ENCODE data around the gene NFE2L1.
"Not testable (repeated sequence)": the region's sequence is repeated elsewhere in the genome, so short reads cannot be mapped to it uniquely, and the experiment has no call there.

NFE2L1 gene

DNA sequence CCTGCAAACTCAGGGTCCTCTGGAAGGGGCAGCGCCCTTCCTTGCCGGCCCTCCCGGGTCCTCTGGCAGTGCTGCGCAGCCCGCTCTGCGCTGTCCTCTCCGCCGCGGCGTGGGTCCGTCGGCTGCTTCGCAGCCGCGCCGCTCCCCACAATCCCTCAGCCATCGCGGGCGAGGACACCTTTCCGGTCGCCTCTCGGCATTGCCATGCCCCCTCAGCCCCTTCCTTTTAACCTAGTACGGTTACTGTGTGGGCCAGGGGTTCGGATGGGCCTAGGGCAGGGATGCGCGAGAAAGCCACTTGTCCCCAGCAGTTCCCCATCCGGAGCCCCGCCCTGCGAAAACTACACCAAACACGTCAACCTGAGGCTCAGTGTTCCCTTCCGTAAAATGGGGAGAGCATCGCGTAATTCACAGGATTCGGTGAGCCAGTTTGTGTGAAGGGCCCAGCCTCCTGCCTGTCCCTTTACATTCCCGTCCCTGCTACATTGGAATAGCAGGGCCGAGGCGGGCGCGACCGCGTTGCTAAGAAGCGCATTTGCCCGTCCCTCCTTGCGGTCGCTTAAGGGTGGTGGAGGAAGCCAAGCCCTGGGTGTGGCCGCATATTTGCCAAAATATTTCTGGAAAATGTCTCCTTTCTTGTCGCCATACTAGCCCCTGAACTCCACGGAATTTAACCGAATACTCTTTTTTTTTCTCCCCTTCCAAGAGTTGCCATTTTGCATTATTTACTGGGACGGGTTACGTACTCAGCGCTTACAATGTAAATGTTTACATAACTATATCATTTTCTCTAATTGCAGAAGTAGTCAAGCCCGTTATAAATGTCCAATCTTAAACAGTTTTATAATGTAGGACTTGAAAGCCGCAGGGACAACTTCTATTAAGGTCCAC, 23.8 kb upstream of the NFE2L1 start:
- DNase-seq = peak; percentile 21

DNA sequence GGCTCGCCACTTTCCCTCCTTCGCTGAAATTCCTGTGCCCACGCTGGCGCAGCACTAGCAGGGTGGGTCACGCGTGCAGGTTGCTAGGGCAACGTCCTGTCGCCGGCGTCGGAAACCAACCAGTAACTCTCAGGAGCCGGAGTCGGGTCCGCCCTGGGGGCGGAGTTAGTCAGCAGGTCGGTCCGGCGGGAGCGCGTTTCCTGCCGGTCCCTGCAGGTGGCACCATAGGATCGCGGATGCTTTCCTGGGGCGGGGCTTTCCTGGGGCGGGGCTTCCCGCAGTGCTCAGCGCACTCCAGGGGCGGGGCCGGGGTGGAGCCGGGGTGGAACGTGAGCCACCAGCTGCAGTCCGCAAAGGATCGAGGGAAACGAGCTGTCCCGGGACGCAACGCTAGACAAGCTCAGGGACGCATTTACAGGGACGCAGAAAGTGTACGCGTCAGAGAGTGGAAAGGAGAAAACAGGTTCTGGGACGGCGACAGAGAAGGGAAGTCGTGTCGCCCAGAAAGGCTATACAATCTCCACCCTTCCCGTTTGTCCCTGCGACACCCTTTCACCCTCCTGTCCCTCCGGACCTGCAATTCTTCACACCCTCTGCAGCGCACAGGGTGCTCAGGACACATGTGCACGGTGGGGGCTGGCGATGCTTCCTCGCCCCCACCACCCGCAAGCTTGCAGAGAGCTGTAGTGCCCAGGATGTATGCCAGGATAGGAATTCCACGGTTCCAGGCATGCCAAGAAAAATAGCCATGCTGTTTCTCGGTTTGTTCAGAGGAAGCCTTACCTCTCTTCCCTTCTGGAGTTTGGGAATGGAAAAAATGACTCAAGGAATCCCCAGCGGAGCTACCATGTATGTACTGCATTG, 22.9 kb upstream of the NFE2L1 start:
- DNase-seq = peak; percentile 98

DNA sequence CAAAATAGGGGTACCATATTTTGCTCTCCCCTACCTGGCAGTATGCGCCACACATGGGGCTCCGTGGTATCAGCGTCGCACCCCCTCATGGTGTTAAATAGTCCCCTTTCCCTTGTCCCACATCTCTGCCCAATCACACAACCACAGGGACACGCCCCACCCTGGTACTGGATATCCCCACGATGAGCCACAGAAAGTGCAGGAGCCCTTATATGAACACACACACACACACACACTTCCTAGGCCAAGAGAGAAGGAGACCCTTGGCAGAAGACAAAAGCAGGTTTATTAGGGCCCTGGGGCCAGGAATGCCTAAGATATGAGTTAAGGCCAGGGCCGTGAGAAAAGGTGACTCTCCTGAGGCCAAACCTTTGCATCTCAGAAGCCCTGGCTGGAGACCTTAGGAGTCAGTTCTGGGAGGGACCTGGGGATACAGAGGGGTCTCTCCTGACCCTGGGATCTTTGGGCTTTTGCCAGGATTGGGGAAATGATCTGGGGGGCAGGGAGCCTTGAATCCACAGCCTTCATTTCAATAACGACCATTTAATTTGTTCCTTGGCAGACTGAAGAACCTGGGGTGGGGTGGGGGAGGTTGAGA, 22.2 kb upstream of the NFE2L1 start:
- DNase-seq = no peak

DNA sequence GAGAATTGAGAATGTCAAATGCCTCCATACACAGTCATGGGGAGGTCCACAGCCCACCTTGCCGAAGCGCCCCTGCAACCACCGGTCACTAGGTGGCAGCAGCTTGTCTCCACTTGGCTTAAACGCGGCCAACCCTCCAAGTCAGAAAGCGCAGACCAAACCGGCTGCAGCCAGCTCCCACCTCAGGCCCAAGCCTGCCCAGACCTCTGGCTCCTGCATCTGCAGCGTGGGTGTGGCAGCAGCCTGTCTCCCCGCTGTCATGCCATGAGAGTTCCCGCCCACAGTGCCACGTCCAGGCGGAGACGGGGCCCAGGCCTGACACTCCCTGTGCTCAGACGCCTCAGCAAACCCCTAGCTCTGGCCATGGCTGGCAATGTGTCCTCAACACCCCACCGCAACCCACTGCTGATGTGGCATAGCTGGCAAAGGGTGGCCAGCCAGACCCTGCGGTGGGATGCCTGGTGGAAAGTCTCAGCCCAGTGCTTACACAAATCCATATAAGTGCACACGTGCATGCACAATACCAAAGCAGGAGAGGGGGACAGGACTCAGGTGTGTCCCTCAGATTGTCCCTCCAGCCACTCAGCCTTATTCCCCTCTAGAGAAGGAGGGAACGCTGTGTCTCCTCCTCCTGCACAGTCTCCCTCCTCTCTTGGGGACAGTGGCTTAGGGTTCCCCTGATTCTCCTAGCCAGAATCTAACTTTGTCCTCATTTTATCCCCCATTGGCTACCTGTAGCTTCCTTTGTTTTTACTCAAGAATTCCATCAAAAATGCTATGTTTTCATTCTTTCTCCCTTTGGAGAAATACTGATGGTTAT, 21.4 kb upstream of the NFE2L1 start:
- peak; percentile 75 for DNase-seq

DNA sequence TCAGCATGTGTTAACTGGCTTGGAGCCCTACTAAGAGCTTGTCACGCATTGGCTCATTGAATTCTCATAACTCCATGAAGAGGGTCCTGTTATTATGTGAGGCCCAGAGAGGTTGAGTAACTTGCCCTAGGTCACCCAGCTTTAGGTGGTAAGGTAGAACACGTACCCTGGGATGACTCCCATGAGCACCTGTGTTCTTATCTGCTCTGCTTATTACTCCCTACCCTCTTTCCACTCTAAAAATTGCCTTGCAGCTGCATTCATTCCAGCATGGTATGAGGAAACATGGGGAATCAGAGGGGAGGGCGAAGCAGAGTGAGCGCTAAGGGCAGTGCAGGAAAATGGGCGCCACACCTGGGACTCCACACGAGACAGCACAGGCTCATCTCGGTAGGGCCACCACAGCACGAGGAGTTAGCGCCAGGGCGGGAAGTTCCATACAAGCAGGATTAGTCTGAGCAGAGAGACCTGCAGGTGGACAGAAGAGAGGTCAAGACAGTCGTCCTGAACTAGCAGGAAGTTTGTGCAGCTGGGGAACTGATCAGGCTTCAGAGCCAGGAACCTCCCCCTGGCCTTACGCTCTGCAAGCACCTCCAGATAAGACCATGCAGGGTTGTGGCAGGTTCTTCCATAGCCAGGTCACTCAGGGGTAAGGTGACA, 20.7 kb upstream of the NFE2L1 start:
- no peak for DNase-seq

DNA sequence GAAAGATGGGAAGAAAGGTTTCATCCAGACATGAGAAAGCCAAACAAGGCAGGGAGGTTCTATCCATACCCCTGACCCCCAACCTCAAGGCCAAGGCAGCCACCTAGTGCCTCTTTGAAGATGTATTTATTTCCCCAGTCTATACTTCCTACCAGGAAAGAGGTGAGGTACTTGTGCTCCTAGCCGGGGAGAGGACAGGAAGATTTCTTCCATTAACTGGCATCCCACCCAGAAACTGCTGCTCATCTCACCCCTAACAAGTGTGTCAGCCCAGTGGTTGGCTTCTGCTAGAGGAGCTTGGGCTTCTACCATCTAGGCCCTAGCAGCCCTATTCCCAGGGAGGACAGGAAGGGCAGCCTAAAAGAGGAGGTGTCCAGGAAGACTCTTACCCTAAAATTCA, 19.4 kb upstream of the NFE2L1 start:
- no peak for DNase-seq

DNA sequence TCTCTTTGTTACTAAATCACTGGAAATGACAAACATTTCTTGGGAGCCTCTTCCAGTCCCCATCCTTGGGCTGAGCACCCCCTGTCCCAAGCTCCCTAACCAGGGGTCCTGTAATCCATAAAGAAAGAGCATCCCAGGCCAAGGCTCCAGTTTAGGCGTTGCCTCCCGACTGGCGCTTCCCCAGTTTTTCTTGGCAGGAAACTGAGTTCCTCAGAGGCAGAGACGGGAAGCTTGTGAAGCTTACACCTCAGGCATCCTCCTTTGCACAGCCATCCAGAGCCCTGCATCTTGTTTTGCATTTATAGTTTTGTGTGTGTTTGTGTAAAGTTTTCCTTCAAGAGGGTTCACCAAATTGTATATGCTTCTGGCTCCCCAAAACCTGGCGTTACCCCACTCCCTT, 17.6 kb upstream of the NFE2L1 start:
- no peak for DNase-seq

DNA sequence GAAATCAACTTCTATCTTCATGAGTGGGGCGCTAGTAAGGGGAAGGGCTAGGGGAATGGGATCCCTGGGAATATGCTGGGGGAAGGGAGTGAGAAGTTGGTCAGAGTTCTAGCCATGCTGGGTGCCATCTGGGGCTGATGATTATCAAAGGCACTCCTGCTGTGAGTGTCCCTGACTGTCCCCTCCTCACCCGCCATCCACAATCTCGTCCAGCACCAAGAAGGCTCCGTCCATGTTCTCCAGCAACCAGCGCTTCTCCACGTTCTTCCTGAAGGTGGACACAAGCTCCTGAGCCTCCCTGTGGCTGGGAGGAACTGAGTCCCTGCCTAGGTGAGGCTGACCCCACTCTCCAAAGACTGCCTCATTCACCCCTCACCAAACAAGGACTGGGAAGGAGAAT, 16.2 kb upstream of the NFE2L1 start:
- no peak for DNase-seq

DNA sequence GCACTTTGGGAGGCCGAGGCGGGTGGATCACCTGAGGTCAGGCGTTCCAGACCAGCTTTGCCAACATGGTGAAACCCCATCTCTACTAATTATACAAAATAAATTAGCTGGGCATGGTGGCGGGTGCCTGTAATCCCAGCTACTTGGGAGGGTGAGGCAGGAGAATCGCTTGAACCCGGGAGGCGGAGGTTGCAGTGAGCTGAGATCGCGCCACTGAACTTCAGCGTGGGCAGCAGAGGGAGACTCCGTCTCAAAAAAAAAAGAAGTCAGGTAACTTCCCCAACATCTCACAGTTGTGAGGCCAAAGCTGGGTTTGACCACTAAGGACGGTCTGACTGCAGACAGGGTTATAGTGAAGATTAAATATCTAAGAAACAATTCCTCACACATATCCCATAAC, 13.4 kb upstream of the NFE2L1 start:
- not testable (repeated sequence) for DNase-seq

DNA sequence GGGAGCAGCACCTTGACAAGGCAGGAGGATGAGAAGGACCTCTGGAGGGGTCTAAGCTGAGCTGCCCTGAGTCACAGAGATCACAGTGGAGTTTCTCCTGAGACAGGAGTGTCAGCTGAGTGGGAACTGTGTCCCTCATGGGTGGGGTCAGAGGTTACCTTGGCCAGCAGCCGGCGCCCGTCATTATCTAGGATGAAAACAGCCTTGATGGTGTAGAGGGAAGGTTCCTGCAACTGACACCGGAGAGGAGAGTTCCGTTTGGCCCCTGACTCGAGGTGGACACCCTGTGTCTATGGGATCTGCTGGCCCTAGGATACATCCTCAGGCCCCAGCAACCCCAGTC, 11.5 kb upstream of the NFE2L1 start:
- DNase-seq = no peak

DNA sequence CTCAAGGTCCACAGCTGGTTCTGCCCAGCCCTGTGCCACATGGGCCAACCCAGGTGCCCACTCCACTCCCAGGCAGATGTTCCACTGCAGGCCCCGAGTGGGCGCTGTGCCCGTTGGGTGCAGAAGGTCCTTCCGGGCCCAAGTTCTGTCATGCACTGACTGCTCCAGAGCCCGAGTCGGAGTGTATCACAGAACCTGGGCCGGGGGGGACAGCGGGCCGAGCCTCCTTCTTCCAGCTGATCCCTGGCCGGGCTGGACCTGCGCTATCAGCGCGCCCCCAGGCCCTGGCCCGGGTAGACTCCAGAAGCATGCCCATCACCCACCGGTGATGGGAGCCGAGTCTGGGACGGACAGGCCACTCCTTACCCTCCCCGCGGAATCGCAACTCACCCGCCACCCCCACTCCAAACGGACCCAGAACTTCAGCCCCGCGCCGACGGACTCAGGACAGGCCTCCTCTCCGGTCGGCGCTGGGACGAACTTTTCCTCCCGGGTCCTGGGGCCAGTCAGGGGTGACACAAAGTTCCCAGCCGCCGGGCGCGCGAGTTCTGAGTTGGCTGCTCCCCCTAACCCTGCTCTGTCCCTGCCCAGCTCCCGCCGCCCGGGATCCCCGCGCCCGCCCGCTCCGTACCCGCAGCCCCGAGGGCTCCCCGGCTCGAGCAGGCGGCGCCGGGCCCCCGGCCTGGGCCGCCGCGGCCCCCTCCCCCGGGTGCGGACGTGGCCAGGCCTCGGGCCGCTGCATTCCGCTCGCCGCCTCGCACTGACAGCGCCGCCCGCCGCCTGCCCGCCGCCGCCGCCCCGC, 10.9 kb upstream of the NFE2L1 start, which contains the start of gene COPZ2:
COPZ2 (minus strand) TSS at position 762 of the 802 bp plus-strand sequence; CDS start at position 742, 20 bp downstream.
- peak; percentile 60 for DNase-seq

DNA sequence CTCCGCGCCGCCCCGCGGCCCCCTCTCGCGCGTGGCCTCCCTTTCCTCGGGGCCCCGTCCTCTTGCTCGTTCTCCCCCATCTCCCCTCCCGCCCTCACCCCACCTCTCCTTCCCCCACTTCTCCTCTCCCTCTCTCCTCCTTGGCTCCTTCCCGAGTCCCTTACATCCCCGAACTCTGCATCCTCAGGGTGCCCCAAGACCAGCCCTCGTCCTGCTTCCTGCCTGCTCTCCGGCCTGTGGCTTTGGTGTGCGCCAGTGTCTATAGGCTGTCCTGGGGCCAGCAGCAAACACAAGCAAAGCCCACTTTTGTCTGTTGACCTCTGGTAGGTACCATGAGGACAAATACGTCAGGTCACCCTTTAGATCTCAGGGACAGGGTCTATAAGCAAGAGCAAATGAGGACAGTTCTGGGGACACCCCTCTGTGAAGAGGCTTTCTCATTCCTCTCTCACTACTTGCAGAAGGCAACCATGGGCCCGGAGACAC, 10.3 kb upstream of the NFE2L1 start:
- no peak for DNase-seq

DNA sequence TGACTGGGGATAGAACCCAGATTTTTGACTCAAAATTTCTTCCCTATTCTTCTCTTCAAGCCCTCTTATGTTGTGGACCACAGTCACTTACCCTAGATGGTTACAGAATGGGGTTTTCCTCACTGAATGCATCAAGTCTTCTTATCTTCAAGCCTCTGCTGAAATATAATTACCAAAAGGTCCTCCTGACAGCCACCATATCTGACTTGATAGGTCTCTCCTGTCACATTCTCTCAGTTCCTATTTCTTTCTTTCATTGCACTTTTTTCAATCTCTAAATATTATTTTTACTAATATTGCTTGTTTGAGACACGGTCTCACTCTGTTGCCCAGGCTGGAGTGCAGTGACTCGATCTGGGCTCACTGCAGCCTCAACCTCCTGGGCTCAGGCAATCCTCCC, 9.5 kb upstream of the NFE2L1 start:
- DNase-seq = no peak

DNA sequence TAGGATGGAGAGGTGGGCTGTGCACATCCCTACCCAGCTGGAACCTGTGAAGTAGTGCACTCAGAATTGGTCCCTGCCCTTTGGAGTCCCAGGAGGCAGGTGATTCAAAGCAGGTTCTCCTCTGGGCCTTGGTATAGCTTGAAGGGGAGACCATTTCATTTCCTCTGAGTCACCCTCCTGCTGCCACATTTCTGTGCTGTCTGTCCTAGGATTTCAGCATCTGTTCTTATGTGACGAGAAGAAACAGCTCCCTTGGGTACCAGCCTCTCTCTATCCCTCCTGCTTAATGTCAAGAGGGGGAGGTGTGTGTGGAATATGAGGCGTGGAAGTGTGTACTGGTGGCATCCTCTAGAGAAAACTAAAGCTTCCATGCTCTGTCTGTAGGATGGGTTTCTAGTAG, 5.0 kb upstream of the NFE2L1 start:
- DNase-seq = no peak

DNA sequence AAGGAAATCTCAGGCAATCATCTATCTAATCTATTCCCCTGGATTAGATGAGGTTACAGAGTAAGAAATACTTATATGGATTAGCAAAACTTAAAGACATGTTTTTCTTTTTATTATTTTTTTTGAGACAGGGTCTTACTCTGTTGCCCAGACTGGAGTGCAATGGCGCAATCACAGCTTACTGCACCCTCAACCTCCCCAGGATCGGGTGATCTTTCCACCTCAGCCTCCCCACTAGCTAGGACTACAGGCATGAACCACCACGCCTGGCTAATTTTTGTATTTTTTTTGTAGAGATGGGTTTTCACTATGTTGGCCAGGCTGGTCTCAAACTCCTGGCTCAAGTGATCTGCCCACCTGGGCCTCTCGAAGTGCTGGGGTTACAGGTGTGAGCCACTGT, 3.3 kb upstream of the NFE2L1 start:
- DNase-seq = no peak

DNA sequence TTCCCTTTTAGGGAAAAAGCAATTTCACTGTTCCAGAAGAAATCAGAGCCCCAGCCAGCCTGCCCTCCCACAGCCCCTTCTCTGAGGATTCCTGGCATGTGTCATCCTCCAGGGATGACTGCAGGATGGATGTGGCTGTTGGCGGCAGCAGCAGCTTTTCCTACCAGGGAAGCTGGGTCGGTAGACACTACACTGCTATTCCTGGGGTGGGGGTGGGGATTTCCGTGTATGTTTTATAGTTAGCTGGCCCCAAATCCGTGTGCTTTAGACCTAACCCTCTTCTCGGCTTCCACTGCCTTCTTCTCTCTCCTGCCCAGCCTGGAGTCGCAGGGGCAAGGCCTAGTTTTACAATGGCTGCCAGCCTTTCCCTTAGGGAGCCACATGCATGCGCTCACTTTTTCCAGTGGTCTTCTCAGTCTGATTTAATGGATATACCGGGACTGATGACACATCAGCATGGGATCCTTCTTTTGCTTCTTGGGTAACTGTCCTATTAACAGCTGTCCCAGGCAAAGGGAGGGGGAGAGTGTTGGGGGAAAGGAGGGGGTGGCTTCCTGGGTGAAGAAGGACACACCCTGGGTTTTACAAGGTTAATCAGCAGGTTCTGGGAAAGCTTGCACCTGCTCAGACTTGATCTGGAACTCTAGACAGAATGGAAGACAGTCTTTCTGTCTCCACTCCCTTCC, 2.7 kb upstream of the NFE2L1 start:
- no peak for DNase-seq

DNA sequence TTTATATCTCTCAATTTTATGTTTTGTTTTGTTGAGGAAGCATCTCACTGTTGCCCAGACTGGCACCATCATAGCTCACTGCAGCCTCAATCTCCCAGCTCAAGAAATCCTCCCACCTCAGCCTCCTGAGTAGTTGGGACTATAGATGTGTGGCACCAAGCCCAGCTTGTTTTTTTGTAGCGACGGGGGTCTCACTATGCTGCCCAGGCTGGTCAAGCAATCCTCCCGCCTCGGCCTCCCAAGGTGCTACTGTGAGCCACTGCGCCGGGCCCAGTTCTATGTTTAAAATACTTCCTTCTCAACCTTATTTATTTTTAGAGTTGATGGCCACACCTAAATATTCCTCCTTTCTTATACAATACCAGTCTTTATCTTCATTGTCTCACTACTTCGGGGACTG, 1.9 kb upstream of the NFE2L1 start:
- no peak for DNase-seq

DNA sequence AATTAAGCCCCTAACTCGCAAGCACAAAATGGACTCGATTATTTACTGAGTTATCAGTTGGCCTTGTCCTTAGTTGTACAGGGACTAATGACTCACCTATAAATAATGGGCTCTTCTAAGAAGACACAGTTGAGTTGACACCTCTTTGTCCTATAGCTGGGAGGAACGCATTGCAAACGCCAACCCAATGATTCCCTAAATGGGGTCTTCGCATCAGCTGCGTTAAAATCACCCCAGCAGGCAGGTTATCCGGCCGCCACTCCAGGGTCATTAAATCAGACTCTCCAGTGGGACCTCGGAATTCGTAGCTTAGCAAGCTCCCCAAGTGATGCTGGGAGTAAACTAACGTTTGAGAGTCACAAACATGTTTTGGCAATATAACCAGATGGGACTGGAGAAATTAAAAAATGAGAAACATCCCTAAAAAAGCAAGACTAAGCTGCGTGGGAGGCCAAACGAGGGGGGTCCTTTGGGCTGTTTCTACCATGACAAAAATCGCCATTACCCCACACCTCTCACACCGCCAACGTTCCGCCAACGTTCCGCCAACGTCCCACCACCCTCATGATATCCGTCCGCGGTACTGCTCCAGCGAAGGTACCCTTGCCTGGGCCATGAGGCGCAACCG, 932 bp upstream of the NFE2L1 start:
- DNase-seq = no peak

DNA sequence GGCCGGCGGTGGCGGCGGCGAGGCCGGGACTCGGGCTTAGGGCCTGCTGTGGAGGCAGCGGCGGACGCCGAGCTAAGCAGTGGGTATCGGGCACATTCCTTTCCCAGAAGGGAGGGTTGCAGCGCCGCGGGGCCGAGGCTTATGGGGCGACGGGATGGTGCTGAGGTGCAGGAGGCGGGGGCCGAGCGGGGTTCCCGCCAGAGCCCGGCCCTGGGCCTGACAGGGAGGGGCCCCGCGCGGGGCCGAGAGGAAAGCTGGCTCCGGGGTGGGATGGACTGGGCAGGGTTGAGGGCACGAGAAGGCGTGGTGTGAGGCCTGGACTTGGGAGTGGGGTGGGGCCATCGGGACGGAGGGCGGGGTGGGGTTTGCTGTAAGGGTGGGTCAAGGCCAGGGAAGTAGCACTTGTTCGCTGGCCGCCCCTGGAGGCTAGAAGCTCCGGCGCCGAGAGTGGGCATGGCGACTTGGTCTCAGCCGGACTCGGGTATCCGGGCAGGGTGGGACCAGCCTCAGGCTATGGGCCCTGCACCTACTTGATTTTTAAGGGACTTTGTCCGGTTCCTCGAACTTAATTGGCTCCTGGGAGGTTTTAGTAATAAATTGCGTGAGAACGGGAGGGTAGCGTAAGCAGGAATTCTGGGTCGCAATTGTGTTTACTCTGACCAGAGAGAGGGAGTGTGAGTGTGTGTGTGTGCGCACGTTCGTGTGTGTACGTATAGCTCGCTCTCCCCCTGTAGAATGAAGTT, 396 bp downstream of the NFE2L1 start:
- no peak for DNase-seq
